ENCODE measurements around the gene GNA12.

Gene GNA12

GRCh38 chr7:2837496-2837895 is 6.6 kb downstream of the GNA12 start:
- DNase-seq (ENCODE audit: low read depth) = no peak

GRCh38 chr7:2834748-2835441 is 9.2 kb downstream of the GNA12 start:
- DNase-seq (ENCODE audit: low read depth) = no peak

- no peak for DNase-seq (ENCODE audit: low read depth)
Measured at GRCh38 chr7:2833083-2833910, 10.8 kb downstream of the GNA12 start.

- no peak for DNase-seq (ENCODE audit: low read depth)
Measured at GRCh38 chr7:2832461-2832860, 11.6 kb downstream of the GNA12 start.

GRCh38 chr7:2830609-2831376 is 13.3 kb downstream of the GNA12 start:
- DNase-seq (ENCODE audit: low read depth) = no peak

GRCh38 chr7:2829040-2829439 is 15.1 kb downstream of the GNA12 start:
- DNase-seq (ENCODE audit: low read depth) = no peak

- DNase-seq (ENCODE audit: low read depth) = no peak
Measured at GRCh38 chr7:2826771-2827170, 17.3 kb downstream of the GNA12 start.

- DNase-seq (ENCODE audit: low read depth) = no peak
Measured at GRCh38 chr7:2825559-2826227, 18.4 kb downstream of the GNA12 start.

- DNase-seq (ENCODE audit: low read depth) = no peak
Measured at GRCh38 chr7:2824678-2825461, 19.2 kb downstream of the GNA12 start.

GRCh38 chr7:2824026-2824677 is 20.0 kb downstream of the GNA12 start:
- DNase-seq (ENCODE audit: low read depth) = no peak

- no peak for DNase-seq (ENCODE audit: low read depth)
Measured at GRCh38 chr7:2823130-2823529, 21.0 kb downstream of the GNA12 start.

GRCh38 chr7:2821842-2822507 is 22.1 kb downstream of the GNA12 start:
- DNase-seq (ENCODE audit: low read depth) = no peak

- DNase-seq (ENCODE audit: low read depth) = no peak
Measured at GRCh38 chr7:2821161-2821841, 22.8 kb downstream of the GNA12 start.

GRCh38 chr7:2820508-2820934 is 23.6 kb downstream of the GNA12 start:
- DNase-seq (ENCODE audit: low read depth) = no peak

- no peak for DNase-seq (ENCODE audit: low read depth)
Measured at GRCh38 chr7:2819954-2820397, 24.1 kb downstream of the GNA12 start.

GRCh38 chr7:2819161-2819953 is 24.8 kb downstream of the GNA12 start:
- no peak for DNase-seq (ENCODE audit: low read depth)

- DNase-seq (ENCODE audit: low read depth) = no peak
Measured at GRCh38 chr7:2818653-2819052, 25.5 kb downstream of the GNA12 start.

GRCh38 chr7:2818121-2818520 is 26.0 kb downstream of the GNA12 start:
- no peak for DNase-seq (ENCODE audit: low read depth)

GRCh38 chr7:2817456-2817855 is 26.7 kb downstream of the GNA12 start:
- no peak for DNase-seq (ENCODE audit: low read depth)
